ENCODE results near the gene STX2. TPM values are rescaled to one million over a fixed set of nuclear protein-coding genes. Genes with fewer than 3 reads are reported as not detected.
"Not testable (repeated sequence)": the region's sequence is repeated elsewhere in the genome, so short reads cannot be mapped to it uniquely, and the experiment has no call there.

STX2 gene
- polyA plus RNA-seq (2013, experiment 1 of 2): 26.0 TPM
- polyA plus RNA-seq (2013, experiment 2 of 2): 28.0 TPM

GRCh38 chr12:130838951-130839769 lies at the start of gene STX2:
Gene STX2 (minus strand): TSS chr12:130839250. CDS start chr12:130839099, 151 bp downstream.
- H3K9me3 ChIP-seq (replicated peaks in 1 of 2; ENCODE audit: control insufficient read depth in 2 of 2, insufficient read depth in 1 of 2, low read depth in 1 of 2, low read length in 2 of 2): no peaks in the 10 kb centered on the region
- no peak within 1 kb of the TSS for H2BK5ac ChIP-seq (ENCODE audit: low read length)
- peak within 1 kb of the TSS; percentile 74 for H2AK5ac ChIP-seq (ENCODE audit: low read depth, low read length)
- H3K18ac ChIP-seq (ENCODE audit: low read length): peak within 1 kb of the TSS; percentile 92
- no peak within 1 kb of the TSS for H4K8ac ChIP-seq (ENCODE audit: low read depth, low read length)
- H2BK15ac ChIP-seq (ENCODE audit: low read length): peak within 1 kb of the TSS; percentile 49
- DNase-seq (ENCODE audit: low spot score): peak; percentile 86
- H3K23ac ChIP-seq (ENCODE audit: low read depth, low read length, poor library complexity): peak within 1 kb of the TSS; percentile 67
- peaks cover 7 to 12% of the 10 kb centered on the region in 2 donors for H3K4me1 ChIP-seq (ENCODE audit: control insufficient read depth in 2 of 2, insufficient read depth in 1 of 2, low read depth in 1 of 2, low read length in 2 of 2)
- peaks cover 0 to 3% of the 10 kb centered on the region in 2 donors for H3K36me3 ChIP-seq (replicated peaks in 1 of 2; ENCODE audit: control insufficient read depth in 2 of 2, insufficient read depth in 2 of 2, low read length in 2 of 2)
- no peaks in the 10 kb centered on the region for H3K27me3 ChIP-seq (ENCODE audit: control insufficient read depth in 3 of 3, insufficient read depth in 3 of 3, low read depth in 1 of 3, low read length in 3 of 3)
- H4K91ac ChIP-seq (ENCODE audit: low read depth, low read length, poor library complexity): no peak within 1 kb of the TSS
- H3K27ac ChIP-seq (replicated peaks; ENCODE audit: low read length): no peak within 1 kb of the TSS
- H3K9ac ChIP-seq (ENCODE audit: low read depth, low read length, poor library complexity): peak within 1 kb of the TSS; percentile 88
- no peak within 1 kb of the TSS for H2BK12ac ChIP-seq (ENCODE audit: low read length)
- H2BK120ac ChIP-seq (ENCODE audit: low read depth, low read length): no peak within 1 kb of the TSS
- H3K4me3 ChIP-seq (ENCODE audit: low read length in 2 of 2): peak within 1 kb of the TSS; percentile 84 to 92
- H3K4ac ChIP-seq (ENCODE audit: low read length): peak within 1 kb of the TSS; percentile 66
- peaks cover 8% of the 10 kb centered on the region for H3K79me1 ChIP-seq (ENCODE audit: low read depth, low read length)
- WGBS, 2 donors (ENCODE audit: extremely low coverage in 2 of 2, insufficient read length in 2 of 2, insufficient replicate concordance in 1 of 2): no CpG with 5 or more reads among the region's 79 CpGs
- H3K4me2 ChIP-seq (ENCODE audit: insufficient read depth, low read length, poor library complexity, severe bottlenecking): peak within 1 kb of the TSS; percentile 83
- peak within 1 kb of the TSS; percentile 80 for H2AFZ ChIP-seq (ENCODE audit: low read length)
- H3K14ac ChIP-seq (ENCODE audit: low read length): peak within 1 kb of the TSS; percentile 87

- H2AFZ ChIP-seq (ENCODE audit: low read length); DNase-seq (ENCODE audit: low spot score): not testable (repeated sequence)
Measured at GRCh38 chr12:130887190-130887589, 48.1 kb upstream of the STX2 start.

GRCh38 chr12:130881548-130881947 lies 42.5 kb upstream of the STX2 start:
- Histone ChIP-seq H2BK5ac (ENCODE audit: low read length) (no peak overlapping the region), H3K9me3 (replicated peaks in 1 of 2; ENCODE audit: control insufficient read depth in 2 of 2, insufficient read depth in 1 of 2, low read depth in 1 of 2, low read length in 2 of 2) (no peaks in the 10 kb centered on the region), H3K27me3 (ENCODE audit: control insufficient read depth in 3 of 3, insufficient read depth in 3 of 3, low read depth in 1 of 3, low read length in 3 of 3) (no peaks in the 10 kb centered on the region), H3K4ac (ENCODE audit: low read length) (no peak overlapping the region), H2AK5ac (ENCODE audit: low read depth, low read length) (no peak overlapping the region), H3K36me3 (replicated peaks in 1 of 2; ENCODE audit: control insufficient read depth in 2 of 2, insufficient read depth in 2 of 2, low read length in 2 of 2) (peaks cover 5 to 15% of the 10 kb centered on the region in 2 donors), H3K79me1 (ENCODE audit: low read depth, low read length) (no peaks in the 10 kb centered on the region), H2AFZ (ENCODE audit: low read length) (no peak overlapping the region), H3K23ac (ENCODE audit: low read depth, low read length, poor library complexity) (no peak overlapping the region), H4K91ac (ENCODE audit: low read depth, low read length, poor library complexity) (no peak overlapping the region), H3K4me3 (ENCODE audit: low read length in 2 of 2) (no peak overlapping the region), H4K8ac (ENCODE audit: low read depth, low read length) (no peak overlapping the region), H2BK120ac (ENCODE audit: low read depth, low read length) (no peak overlapping the region), H3K18ac (ENCODE audit: low read length) (no peak overlapping the region), H2BK12ac (ENCODE audit: low read length) (no peak overlapping the region), H2BK15ac (ENCODE audit: low read length) (no peak overlapping the region), H3K4me1 (ENCODE audit: control insufficient read depth in 2 of 2, insufficient read depth in 1 of 2, low read depth in 1 of 2, low read length in 2 of 2) (peaks cover 0 to 2% of the 10 kb centered on the region in 2 donors), H3K4me2 (ENCODE audit: insufficient read depth, low read length, poor library complexity, severe bottlenecking) (no peak overlapping the region), H3K9ac (ENCODE audit: low read depth, low read length, poor library complexity) (no peak overlapping the region), H3K14ac (ENCODE audit: low read length) (no peak overlapping the region), H3K27ac (replicated peaks; ENCODE audit: low read length) (no peak overlapping the region)
- no peak for DNase-seq (ENCODE audit: low spot score)
- WGBS, 2 donors (ENCODE audit: extremely low coverage in 2 of 2, insufficient read length in 2 of 2, insufficient replicate concordance in 1 of 2): no CpG with 5 or more reads among the region's 1 CpG

More at GRCh38 chr12:130887190-130887589, 48.1 kb upstream of the STX2 start:
- H4K91ac ChIP-seq (ENCODE audit: low read depth, low read length, poor library complexity); H2AK5ac ChIP-seq (ENCODE audit: low read depth, low read length); H3K18ac ChIP-seq (ENCODE audit: low read length); H3K4ac ChIP-seq (ENCODE audit: low read length); H3K27me3 ChIP-seq (ENCODE audit: control insufficient read depth in 3 of 3, insufficient read depth in 3 of 3, low read depth in 1 of 3, low read length in 3 of 3); H3K14ac ChIP-seq (ENCODE audit: low read length); H3K9ac ChIP-seq (ENCODE audit: low read depth, low read length, poor library complexity); H4K8ac ChIP-seq (ENCODE audit: low read depth, low read length); H3K4me1 ChIP-seq (ENCODE audit: control insufficient read depth in 2 of 2, insufficient read depth in 1 of 2, low read depth in 1 of 2, low read length in 2 of 2); H2BK15ac ChIP-seq (ENCODE audit: low read length); H3K9me3 ChIP-seq (replicated peaks in 1 of 2; ENCODE audit: control insufficient read depth in 2 of 2, insufficient read depth in 1 of 2, low read depth in 1 of 2, low read length in 2 of 2); H3K4me2 ChIP-seq (ENCODE audit: insufficient read depth, low read length, poor library complexity, severe bottlenecking); H3K23ac ChIP-seq (ENCODE audit: low read depth, low read length, poor library complexity); H3K79me1 ChIP-seq (ENCODE audit: low read depth, low read length); H2BK120ac ChIP-seq (ENCODE audit: low read depth, low read length); H3K27ac ChIP-seq (replicated peaks; ENCODE audit: low read length); H3K4me3 ChIP-seq (ENCODE audit: low read length in 2 of 2); H3K36me3 ChIP-seq (replicated peaks in 1 of 2; ENCODE audit: control insufficient read depth in 2 of 2, insufficient read depth in 2 of 2, low read length in 2 of 2); H2BK5ac ChIP-seq (ENCODE audit: low read length); H2BK12ac ChIP-seq (ENCODE audit: low read length): not testable (repeated sequence)
- WGBS, 2 donors (ENCODE audit: extremely low coverage in 2 of 2, insufficient read length in 2 of 2, insufficient replicate concordance in 1 of 2): no CpG with 5 or more reads among the region's 17 CpGs

GRCh38 chr12:130881046-130881445 lies 42.0 kb upstream of the STX2 start:
- no CpG with 5 or more reads among the region's 5 CpGs for WGBS, 2 donors (ENCODE audit: extremely low coverage in 2 of 2, insufficient read length in 2 of 2, insufficient replicate concordance in 1 of 2)
- H3K4me3 ChIP-seq (ENCODE audit: low read length in 2 of 2): peak overlapping the region in 1 of 2 donors; percentile 35
- no peak overlapping the region for H3K27ac ChIP-seq (replicated peaks; ENCODE audit: low read length)

More at GRCh38 chr12:130881046-130881445, 42.0 kb upstream of the STX2 start:
- Histone ChIP-seq H3K27me3 (ENCODE audit: control insufficient read depth in 3 of 3, insufficient read depth in 3 of 3, low read depth in 1 of 3, low read length in 3 of 3) (no peaks in the 10 kb centered on the region), H3K18ac (ENCODE audit: low read length) (no peak overlapping the region), H2AK5ac (ENCODE audit: low read depth, low read length) (no peak overlapping the region), H2AFZ (ENCODE audit: low read length) (no peak overlapping the region), H3K23ac (ENCODE audit: low read depth, low read length, poor library complexity) (no peak overlapping the region), H3K9ac (ENCODE audit: low read depth, low read length, poor library complexity) (no peak overlapping the region), H3K9me3 (replicated peaks in 1 of 2; ENCODE audit: control insufficient read depth in 2 of 2, insufficient read depth in 1 of 2, low read depth in 1 of 2, low read length in 2 of 2) (no peaks in the 10 kb centered on the region), H2BK120ac (ENCODE audit: low read depth, low read length) (no peak overlapping the region), H2BK5ac (ENCODE audit: low read length) (no peak overlapping the region), H4K8ac (ENCODE audit: low read depth, low read length) (no peak overlapping the region), H2BK12ac (ENCODE audit: low read length) (no peak overlapping the region), H2BK15ac (ENCODE audit: low read length) (no peak overlapping the region), H3K79me1 (ENCODE audit: low read depth, low read length) (no peaks in the 10 kb centered on the region), H4K91ac (ENCODE audit: low read depth, low read length, poor library complexity) (no peak overlapping the region), H3K14ac (ENCODE audit: low read length) (no peak overlapping the region), H3K4ac (ENCODE audit: low read length) (no peak overlapping the region), H3K4me2 (ENCODE audit: insufficient read depth, low read length, poor library complexity, severe bottlenecking) (no peak overlapping the region), H3K36me3 (replicated peaks in 1 of 2; ENCODE audit: control insufficient read depth in 2 of 2, insufficient read depth in 2 of 2, low read length in 2 of 2) (peaks cover 7 to 20% of the 10 kb centered on the region in 2 donors), H3K4me1 (ENCODE audit: control insufficient read depth in 2 of 2, insufficient read depth in 1 of 2, low read depth in 1 of 2, low read length in 2 of 2) (peaks cover 0 to 2% of the 10 kb centered on the region in 2 donors)
- DNase-seq (ENCODE audit: low spot score): no peak
